Uterus (tissue), 4 donors: Measurements from ENCODE around the gene ALG6. TPM values are rescaled to one million over a fixed set of nuclear protein-coding genes. Genes with fewer than 3 reads are reported as not detected.

Experiments
- DNase-seq, 2 donors: peaks; one replicate each; pipeline ENCODE4 v3.0.0-alpha.2; 2019 to 2020
- H3K27ac ChIP-seq, 2 donors: fragments of 200-600 bp; sonication (generic); 1 replicate in 1 of 2; 2 replicates in 1 of 2; pipeline ENCODE4 v1.5.1; 2016 to 2018
- H3K27me3 ChIP-seq, 2 donors: fragments of 200-600 bp; sonication (generic); one replicate each; pipeline ENCODE4 v1.5.1; 2018 to 2019; ENCODE audit warnings: control low read depth in 1 of 2
- H3K36me3 ChIP-seq, 2 donors: fragments of 200-600 bp; sonication (generic); one replicate each; pipeline ENCODE4 v1.5.1; 2019; ENCODE audit warnings: control low read depth in 1 of 2
- H3K4me1 ChIP-seq, 2 donors: fragments of 200-600 bp; sonication (generic); one replicate each; pipeline ENCODE4 v1.5.1; 2018 to 2019; ENCODE audit warnings: control low read depth in 1 of 2
- H3K4me3 ChIP-seq, 2 donors: fragments of 200-600 bp; sonication (generic); 1 replicate in 1 of 2; 2 replicates in 1 of 2; pipeline ENCODE4 v1.5.1; 2018 to 2019; ENCODE audit warnings: mild to moderate bottlenecking in 1 of 2
- H3K9me3 ChIP-seq, 2 donors: fragments of 200-600 bp; sonication (generic); one replicate each; pipeline ENCODE4 v1.5.1; 2019; ENCODE audit warnings: control low read depth in 1 of 2
- CTCF ChIP-seq, 4 experiments: fragments of 200-600 bp in 2 of 4; fragments of 450-650 bp in 2 of 4; sonication (generic) in 2 of 4; IDR thresholded peaks; one replicate each; pipeline ENCODE4 v1.5.1; 2016 to 2019; ENCODE audit warnings: antibody characterized with exemption in 4 of 4, mild to moderate bottlenecking in 2 of 4, moderate library complexity in 1 of 4
- POLR2A ChIP-seq, 2 donors: fragments of 450-650 bp; IDR thresholded peaks; one replicate each; pipeline ENCODE4 v1.6.1; 2016; ENCODE audit warnings: antibody characterized with exemption in 2 of 2, mild to moderate bottlenecking in 1 of 2, moderate library complexity in 1 of 2
- intact Hi-C: fragments of 100-400 bp; cut with DNase I; formaldehyde crosslinking; loops from one replicate; pipeline ENCODE4 v1.15.1; 2023; ENCODE audit warnings: low total_unique reads
- total RNA-seq, 4 donors: library from RNA; depleted of rRNA in 3 of 4; stranded (reverse); fragments of >200 nt in 3 of 4; gene quantifications; one replicate each; pipeline versions ENCODE4 v1.1.0 to v1.2.4, GENCODE V29; 2014 to 2023
- donor health status: DM: yes; HTN: yes; CAD: no.

ALG6 gene
- total RNA-seq, 4 donors from 2014 or later = 3.8 to 23.6 (median 15.2) TPM

- TF ChIP-seq POLR2A (IDR thresholded peaks at IDR 0.05) (no peak), CTCF (IDR thresholded peaks at IDR 0.05) (no peak)
- Histone ChIP-seq H3K4me3 (peak overlapping the region; percentile 69 to 80), H3K27ac (peak overlapping the region; percentile 74 to 79), H3K27me3 (no peaks in the 10 kb centered on the region), H3K9me3 (no peaks in the 10 kb centered on the region), H3K36me3 (no peaks in the 10 kb centered on the region), H3K4me1 (no peaks in the 10 kb centered on the region)
- no peak for DNase-seq
- intact Hi-C loops = no loop called here
Measured at GRCh38 chr1:63366908-63367214, 566 bp upstream of the ALG6 start.

- Histone ChIP-seq H3K9me3 (no peaks in the 10 kb centered on the region), H3K4me3 (peak overlapping the region; percentile 69 to 80), H3K36me3 (no peaks in the 10 kb centered on the region), H3K4me1 (no peaks in the 10 kb centered on the region), H3K27ac (peak overlapping the region; percentile 74 to 79), H3K27me3 (no peaks in the 10 kb centered on the region)
- TF ChIP-seq POLR2A (IDR thresholded peaks at IDR 0.05) = no peak
- no peak for TF ChIP-seq CTCF (IDR thresholded peaks at IDR 0.05)
- DNase-seq = no peak
- intact Hi-C loops = no loop called here
Measured at GRCh38 chr1:63368131-63368530, 704 bp downstream of the ALG6 start.

GRCh38 chr1:63379583-63379982, 12.2 kb downstream of the ALG6 start:
- H3K4me1 ChIP-seq = no peaks in the 10 kb centered on the region
- intact Hi-C loops = no loop called here
- H3K9me3 ChIP-seq = no peaks in the 10 kb centered on the region
- H3K27ac ChIP-seq = no peak overlapping the region
- H3K27me3 ChIP-seq = no peaks in the 10 kb centered on the region
- no peak for TF ChIP-seq CTCF (IDR thresholded peaks at IDR 0.05)
- no peak for TF ChIP-seq POLR2A (IDR thresholded peaks at IDR 0.05)
- no peaks in the 10 kb centered on the region for H3K36me3 ChIP-seq
- DNase-seq = no peak
- no peak overlapping the region for H3K4me3 ChIP-seq

- Histone ChIP-seq H3K36me3 (no peaks in the 10 kb centered on the region), H3K9me3 (no peaks in the 10 kb centered on the region), H3K4me3 (no peak overlapping the region), H3K4me1 (no peaks in the 10 kb centered on the region), H3K27me3 (no peaks in the 10 kb centered on the region), H3K27ac (no peak overlapping the region)
- TF ChIP-seq CTCF (IDR thresholded peaks at IDR 0.05) (no peak), POLR2A (IDR thresholded peaks at IDR 0.05) (no peak)
- no peak for DNase-seq
- intact Hi-C loops = no loop called here
Measured at GRCh38 chr1:63381741-63382140, 14.3 kb downstream of the ALG6 start.

GRCh38 chr1:63401945-63402344, 34.5 kb downstream of the ALG6 start:
- TF ChIP-seq POLR2A (IDR thresholded peaks at IDR 0.05) (no peak), CTCF (IDR thresholded peaks at IDR 0.05) (no peak)
- intact Hi-C loops = no loop called here

More at GRCh38 chr1:63401945-63402344, 34.5 kb downstream of the ALG6 start:
- no peaks in the 10 kb centered on the region for H3K27me3 ChIP-seq
- H3K4me3 ChIP-seq = no peak overlapping the region
- no peaks in the 10 kb centered on the region for H3K36me3 ChIP-seq
- no peaks in the 10 kb centered on the region for H3K9me3 ChIP-seq
- H3K4me1 ChIP-seq = no peaks in the 10 kb centered on the region
- no peak for DNase-seq
- no peak overlapping the region for H3K27ac ChIP-seq
